ENCODE results near the gene RBM6. TPM values are rescaled to one million over a fixed set of nuclear protein-coding genes. Genes with fewer than 3 reads are reported as not detected.

The RBM6 gene
- total and polyA plus RNA-seq, 9 of the 15 experiments (the other 6 are each of a cell fraction or from before 2014, with no cell fraction given) = 19.9 to 82.2 (median 57.8) TPM

DNA sequence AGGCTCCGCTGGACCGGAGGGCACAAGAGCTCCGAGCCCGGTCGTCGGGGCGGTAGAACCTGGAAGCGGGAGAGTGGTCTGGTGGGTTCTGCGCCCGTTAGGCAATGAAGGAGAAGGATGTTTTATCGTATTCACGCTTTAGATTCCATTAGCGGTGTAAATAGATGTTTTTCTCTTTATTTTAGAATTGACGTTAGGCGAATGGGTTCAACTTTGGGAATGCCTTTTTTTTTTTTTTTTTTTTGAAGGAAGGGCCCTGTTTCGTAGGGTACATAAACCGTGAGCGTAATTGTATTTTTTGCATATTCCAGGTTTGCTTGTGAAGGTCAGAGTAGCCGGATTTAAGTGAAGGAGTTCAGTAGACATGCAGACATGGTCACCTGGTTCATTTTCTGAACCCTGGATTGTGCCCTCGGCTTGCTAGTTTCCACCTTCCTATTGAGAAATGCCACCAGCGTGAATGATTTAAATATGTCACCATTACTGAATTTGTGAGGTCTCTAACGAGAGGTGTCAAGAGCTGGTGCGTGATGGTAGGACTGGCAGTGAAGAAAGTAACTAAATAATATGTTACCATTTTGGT is 808 bp downstream of the RBM6 start (continued):
- no peak for TF ChIP-seq CREM (IDR thresholded peaks at IDR 0.05; ENCODE audit: low read depth)

DNA sequence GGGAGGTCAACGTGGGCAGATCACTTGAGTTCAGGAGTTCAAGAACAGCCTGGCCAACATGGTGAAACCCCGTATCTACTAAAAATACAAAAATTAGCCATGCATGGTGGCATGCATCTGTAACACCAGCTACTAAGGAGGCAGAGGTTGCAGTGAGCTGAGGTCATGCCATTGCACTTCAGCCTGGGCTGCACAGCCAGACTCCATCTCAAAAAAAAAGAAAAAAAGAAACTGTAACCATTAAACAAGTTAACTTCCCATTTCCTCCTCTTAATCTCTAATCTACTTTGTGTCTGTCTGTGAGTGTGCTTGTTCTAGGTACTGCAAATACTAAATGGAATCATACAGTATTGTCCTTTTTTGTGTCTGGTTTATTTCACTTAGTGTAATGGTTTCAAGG is 2.7 kb downstream of the RBM6 start:
- H3K36me3 ChIP-seq (ENCODE audit: control insufficient read depth, insufficient read depth, low read length) = peaks cover 18% of the 10 kb centered on the region; the same call in 2 of the 3 replicates
- no peak for DNase-seq (ENCODE audit: extremely low read depth in 1 of 4, low spot score in 3 of 4)
- ChIA-PET POLR2A (interaction anchor here (1.7 kb wide), 1 partner anchor 18 kb away, joined by 3 read pairs; no protein-coding TSS in a partner anchor), CTCF (ENCODE audit: low intra/inter-chr PET ratio) (no interaction called here)
- intact Hi-C loops (cut with micrococcal nuclease) = no loop called here
- WGBS (ENCODE audit: insufficient coverage, low coverage, missing lambda C conversion rate) = 86% methylated on average over 2 of the region's 2 CpGs
- peaks cover 4 to 9% of the 10 kb centered on the region in 2 experiments; a peak in 3 of 5 replicates for H3K4me1 ChIP-seq (replicated peaks in 1 of 2; ENCODE audit: control insufficient read depth in 2 of 2, insufficient read depth in 2 of 2, low read length in 2 of 2)
- no peaks in the 10 kb centered on the region for H4K20me1 ChIP-seq (replicated peaks; ENCODE audit: control insufficient read depth, insufficient read depth, low read length)
- BruUV-seq (replicated peaks) = no TSS peak
- no peak overlapping the region for H3K27ac ChIP-seq (ENCODE audit: extremely low read depth, low read depth, low read length)
- H3K9me3 ChIP-seq (replicated peaks; ENCODE audit: control insufficient read depth, insufficient read depth, low read depth, low read length) = no peaks in the 10 kb centered on the region
- no peaks in the 10 kb centered on the region for H3K9me1 ChIP-seq (ENCODE audit: control insufficient read depth, insufficient read depth, low read length)
- no peak overlapping the region for H3K9ac ChIP-seq (ENCODE audit: insufficient read depth in 1 of 2, low read depth in 2 of 2, low read length in 2 of 2)
- no peaks in the 10 kb centered on the region for H3K27me3 ChIP-seq (ENCODE audit: control insufficient read depth in 2 of 2, insufficient read depth in 2 of 2, low read length in 2 of 2)
- H2AFZ ChIP-seq (ENCODE audit: low read depth, low read length) = no peak overlapping the region
- no peak overlapping the region for H3K4me3 ChIP-seq
- no peak for FAIRE-seq
- H3K4me2 ChIP-seq (ENCODE audit: insufficient read depth, low read length) = no peak overlapping the region
- in situ Hi-C loops (cut with MboI) = no loop called here
- no peak for ATAC-seq
- H3K79me2 ChIP-seq (ENCODE audit: control insufficient read depth, insufficient read depth, low read length) = peaks cover 73% of the 10 kb centered on the region
- TF ChIP-seq CEBPB (tag; IDR thresholded peaks at IDR 0.05) (no peak), CXXC5 (CRISPR knock-in tag; IDR thresholded peaks at IDR 0.05) (no peak), HSF4 (CRISPR knock-in tag; IDR thresholded peaks at IDR 0.05; ENCODE audit: borderline replicate concordance) (no peak), NR4A1 (CRISPR knock-in tag; IDR thresholded peaks at IDR 0.05) (no peak), NR4A1 (tag; IDR thresholded peaks at IDR 0.05) (no peak), SUPT5H (IDR thresholded peaks at IDR 0.05) (no peak)
- TF ChIP-seq, protein P1, sequence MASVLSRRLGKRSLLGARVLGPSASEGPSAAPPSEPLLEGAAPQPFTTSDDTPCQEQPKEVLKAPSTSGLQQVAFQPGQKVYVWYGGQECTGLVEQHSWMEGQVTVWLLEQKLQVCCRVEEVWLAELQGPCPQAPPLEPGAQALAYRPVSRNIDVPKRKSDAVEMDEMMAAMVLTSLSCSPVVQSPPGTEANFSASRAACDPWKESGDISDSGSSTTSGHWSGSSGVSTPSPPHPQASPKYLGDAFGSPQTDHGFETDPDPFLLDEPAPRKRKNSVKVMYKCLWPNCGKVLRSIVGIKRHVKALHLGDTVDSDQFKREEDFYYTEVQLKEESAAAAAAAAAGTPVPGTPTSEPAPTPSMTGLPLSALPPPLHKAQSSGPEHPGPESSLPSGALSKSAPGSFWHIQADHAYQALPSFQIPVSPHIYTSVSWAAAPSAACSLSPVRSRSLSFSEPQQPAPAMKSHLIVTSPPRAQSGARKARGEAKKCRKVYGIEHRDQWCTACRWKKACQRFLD (CRISPR knock-in tag; IDR thresholded peaks at IDR 0.05) = no peak
- TF ChIP-seq, protein P2, sequence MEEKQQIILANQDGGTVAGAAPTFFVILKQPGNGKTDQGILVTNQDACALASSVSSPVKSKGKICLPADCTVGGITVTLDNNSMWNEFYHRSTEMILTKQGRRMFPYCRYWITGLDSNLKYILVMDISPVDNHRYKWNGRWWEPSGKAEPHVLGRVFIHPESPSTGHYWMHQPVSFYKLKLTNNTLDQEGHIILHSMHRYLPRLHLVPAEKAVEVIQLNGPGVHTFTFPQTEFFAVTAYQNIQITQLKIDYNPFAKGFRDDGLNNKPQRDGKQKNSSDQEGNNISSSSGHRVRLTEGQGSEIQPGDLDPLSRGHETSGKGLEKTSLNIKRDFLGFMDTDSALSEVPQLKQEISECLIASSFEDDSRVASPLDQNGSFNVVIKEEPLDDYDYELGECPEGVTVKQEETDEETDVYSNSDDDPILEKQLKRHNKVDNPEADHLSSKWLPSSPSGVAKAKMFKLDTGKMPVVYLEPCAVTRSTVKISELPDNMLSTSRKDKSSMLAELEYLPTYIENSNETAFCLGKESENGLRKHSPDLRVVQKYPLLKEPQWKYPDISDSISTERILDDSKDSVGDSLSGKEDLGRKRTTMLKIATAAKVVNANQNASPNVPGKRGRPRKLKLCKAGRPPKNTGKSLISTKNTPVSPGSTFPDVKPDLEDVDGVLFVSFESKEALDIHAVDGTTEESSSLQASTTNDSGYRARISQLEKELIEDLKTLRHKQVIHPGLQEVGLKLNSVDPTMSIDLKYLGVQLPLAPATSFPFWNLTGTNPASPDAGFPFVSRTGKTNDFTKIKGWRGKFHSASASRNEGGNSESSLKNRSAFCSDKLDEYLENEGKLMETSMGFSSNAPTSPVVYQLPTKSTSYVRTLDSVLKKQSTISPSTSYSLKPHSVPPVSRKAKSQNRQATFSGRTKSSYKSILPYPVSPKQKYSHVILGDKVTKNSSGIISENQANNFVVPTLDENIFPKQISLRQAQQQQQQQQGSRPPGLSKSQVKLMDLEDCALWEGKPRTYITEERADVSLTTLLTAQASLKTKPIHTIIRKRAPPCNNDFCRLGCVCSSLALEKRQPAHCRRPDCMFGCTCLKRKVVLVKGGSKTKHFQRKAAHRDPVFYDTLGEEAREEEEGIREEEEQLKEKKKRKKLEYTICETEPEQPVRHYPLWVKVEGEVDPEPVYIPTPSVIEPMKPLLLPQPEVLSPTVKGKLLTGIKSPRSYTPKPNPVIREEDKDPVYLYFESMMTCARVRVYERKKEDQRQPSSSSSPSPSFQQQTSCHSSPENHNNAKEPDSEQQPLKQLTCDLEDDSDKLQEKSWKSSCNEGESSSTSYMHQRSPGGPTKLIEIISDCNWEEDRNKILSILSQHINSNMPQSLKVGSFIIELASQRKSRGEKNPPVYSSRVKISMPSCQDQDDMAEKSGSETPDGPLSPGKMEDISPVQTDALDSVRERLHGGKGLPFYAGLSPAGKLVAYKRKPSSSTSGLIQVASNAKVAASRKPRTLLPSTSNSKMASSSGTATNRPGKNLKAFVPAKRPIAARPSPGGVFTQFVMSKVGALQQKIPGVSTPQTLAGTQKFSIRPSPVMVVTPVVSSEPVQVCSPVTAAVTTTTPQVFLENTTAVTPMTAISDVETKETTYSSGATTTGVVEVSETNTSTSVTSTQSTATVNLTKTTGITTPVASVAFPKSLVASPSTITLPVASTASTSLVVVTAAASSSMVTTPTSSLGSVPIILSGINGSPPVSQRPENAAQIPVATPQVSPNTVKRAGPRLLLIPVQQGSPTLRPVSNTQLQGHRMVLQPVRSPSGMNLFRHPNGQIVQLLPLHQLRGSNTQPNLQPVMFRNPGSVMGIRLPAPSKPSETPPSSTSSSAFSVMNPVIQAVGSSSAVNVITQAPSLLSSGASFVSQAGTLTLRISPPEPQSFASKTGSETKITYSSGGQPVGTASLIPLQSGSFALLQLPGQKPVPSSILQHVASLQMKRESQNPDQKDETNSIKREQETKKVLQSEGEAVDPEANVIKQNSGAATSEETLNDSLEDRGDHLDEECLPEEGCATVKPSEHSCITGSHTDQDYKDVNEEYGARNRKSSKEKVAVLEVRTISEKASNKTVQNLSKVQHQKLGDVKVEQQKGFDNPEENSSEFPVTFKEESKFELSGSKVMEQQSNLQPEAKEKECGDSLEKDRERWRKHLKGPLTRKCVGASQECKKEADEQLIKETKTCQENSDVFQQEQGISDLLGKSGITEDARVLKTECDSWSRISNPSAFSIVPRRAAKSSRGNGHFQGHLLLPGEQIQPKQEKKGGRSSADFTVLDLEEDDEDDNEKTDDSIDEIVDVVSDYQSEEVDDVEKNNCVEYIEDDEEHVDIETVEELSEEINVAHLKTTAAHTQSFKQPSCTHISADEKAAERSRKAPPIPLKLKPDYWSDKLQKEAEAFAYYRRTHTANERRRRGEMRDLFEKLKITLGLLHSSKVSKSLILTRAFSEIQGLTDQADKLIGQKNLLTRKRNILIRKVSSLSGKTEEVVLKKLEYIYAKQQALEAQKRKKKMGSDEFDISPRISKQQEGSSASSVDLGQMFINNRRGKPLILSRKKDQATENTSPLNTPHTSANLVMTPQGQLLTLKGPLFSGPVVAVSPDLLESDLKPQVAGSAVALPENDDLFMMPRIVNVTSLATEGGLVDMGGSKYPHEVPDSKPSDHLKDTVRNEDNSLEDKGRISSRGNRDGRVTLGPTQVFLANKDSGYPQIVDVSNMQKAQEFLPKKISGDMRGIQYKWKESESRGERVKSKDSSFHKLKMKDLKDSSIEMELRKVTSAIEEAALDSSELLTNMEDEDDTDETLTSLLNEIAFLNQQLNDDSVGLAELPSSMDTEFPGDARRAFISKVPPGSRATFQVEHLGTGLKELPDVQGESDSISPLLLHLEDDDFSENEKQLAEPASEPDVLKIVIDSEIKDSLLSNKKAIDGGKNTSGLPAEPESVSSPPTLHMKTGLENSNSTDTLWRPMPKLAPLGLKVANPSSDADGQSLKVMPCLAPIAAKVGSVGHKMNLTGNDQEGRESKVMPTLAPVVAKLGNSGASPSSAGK (IDR thresholded peaks at IDR 0.05) = no peak
